GM10266 (cell line): Measurements from ENCODE around the gene USF2.

Source experiments
- DNase-seq: peaks from one replicate; pipeline ENCODE4 v3.0.0; 2012; ENCODE audit errors: extremely low spot score
- CTCF ChIP-seq: IDR thresholded peaks from 2 replicates; pipeline ENCODE4 v1.5.1; 2012; ENCODE audit warnings: mild to moderate bottlenecking, low read depth; ENCODE audit not compliant: control insufficient read depth, insufficient read depth; ENCODE audit errors: missing control alignments

The USF2 gene

DNA sequence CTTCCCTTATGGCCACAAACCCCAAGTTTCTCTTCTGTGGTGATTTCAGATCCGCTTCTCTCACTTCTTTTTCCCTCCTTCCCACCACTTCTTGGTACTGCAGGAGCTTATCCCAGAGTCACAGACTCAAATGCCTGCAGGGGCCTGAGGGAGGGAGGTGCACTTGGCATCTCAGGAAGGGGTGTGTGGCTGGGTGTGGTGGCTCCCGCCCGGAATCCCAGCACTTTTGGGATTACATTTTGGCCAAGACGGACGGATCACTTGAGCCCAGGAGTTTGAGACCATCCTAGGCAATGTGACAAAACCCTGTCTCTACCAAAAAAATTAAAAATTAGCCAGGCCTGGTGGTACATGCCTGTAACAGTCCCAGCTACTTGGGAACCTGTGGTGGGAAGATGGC, 5.6 kb downstream of the USF2 start:
- no peak for TF ChIP-seq CTCF
- no peak for DNase-seq

DNA sequence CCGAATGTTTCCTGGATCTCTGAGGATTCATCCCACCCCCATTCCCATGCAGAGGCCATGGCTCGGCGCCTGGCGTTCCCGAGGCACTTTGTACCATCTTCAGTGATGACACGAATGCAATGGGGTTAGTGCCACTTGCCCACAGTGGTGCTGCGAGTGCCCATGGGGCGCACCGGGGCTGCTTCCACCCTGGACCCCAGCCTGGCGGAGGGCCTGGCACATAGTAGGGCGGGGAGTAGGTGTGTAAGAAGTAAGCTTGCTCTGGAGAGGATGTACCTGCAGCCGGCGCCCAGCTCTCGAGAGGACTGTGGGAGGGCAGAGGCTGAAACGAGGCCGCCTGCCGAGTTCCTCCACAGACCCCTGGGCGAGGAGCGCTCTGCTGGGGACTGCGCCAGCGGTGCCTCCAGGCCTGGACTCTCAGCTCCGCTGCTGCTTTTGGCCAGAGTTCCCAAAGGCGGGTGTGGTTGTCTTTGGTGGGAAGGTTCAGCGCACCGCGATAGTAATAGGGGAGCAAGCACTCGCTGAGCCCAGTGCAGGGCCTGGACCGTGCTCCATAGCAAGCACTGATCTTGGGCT, 8.0 kb downstream of the USF2 start:
- TF ChIP-seq CTCF: no peak
- no peak for DNase-seq

- TF ChIP-seq CTCF: no peak
- no peak for DNase-seq
Measured at GRCh38 chr19:35278578-35279284, 10.0 kb downstream of the USF2 start.

- no peak for DNase-seq
Measured at GRCh38 chr19:35279374-35279773, 10.6 kb downstream of the USF2 start.

GRCh38 chr19:35279985-35280821, 11.4 kb downstream of the USF2 start:
- DNase-seq: no peak
- no peak for TF ChIP-seq CTCF

More at GRCh38 chr19:35279374-35279773, 10.6 kb downstream of the USF2 start:
- TF ChIP-seq CTCF: no peak

GRCh38 chr19:35281303-35281702, 12.5 kb downstream of the USF2 start:
- no peak for DNase-seq
- no peak for TF ChIP-seq CTCF
